DND-41 (cell line): ENCODE measurements around the gene KLK15.

Source experiments
- EZH2 ChIP-seq: IDR thresholded peaks from 3 replicates; pipeline ENCODE4 v1.6.1; 2012; ENCODE audit warnings: borderline replicate concordance, low read depth, mild to moderate bottlenecking, moderate library complexity, low read length, inconsistent platforms; ENCODE audit not compliant: severe bottlenecking
- TF ChIP-seq, protein P1 (sequence below): IDR thresholded peaks from 2 replicates; pipeline ENCODE4 v1.5.1; 2012; ENCODE audit warnings: borderline replicate concordance, low read length, moderate library complexity, mild to moderate bottlenecking; ENCODE audit not compliant: poor library complexity, severe bottlenecking; ENCODE audit errors: extremely low read depth

DNA sequence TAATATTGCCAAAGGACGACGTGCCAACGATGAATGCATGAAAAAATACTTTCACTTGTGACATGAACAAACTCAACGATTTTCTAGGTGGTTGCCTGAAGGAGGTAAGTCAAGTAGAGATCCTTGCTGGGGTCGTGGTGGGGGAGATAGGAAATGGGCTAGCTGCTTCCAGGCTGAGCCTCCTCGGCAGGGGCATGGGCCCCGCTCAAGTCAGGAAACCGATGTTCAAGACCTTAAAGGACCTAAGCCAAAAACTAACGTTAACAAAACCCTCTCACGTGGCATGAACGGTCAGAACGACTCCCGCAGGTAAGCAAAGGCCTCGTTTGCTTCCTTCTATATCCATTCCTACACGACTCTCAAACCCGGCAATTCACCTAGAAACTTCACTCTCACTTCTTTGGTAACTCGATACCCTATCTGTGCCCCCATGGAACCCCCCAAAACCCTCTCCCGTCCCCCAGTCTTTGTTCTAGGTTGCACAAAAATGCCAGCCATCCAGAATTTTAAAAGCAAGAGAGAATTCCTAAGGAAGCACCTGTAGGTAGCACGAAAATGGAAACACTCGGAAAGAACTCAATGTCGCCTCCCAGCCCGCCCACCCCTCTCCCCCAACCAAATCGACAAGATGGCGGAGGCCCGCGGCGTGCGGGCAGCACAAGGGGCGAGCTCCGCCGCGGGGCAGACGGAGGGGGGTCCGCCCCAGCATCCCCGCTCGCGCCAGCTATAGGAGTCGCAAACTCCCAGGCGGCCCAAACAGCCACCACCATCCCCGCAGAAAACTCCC is 29.5 kb downstream of the KLK15 start:
- TF ChIP-seq, protein P1, sequence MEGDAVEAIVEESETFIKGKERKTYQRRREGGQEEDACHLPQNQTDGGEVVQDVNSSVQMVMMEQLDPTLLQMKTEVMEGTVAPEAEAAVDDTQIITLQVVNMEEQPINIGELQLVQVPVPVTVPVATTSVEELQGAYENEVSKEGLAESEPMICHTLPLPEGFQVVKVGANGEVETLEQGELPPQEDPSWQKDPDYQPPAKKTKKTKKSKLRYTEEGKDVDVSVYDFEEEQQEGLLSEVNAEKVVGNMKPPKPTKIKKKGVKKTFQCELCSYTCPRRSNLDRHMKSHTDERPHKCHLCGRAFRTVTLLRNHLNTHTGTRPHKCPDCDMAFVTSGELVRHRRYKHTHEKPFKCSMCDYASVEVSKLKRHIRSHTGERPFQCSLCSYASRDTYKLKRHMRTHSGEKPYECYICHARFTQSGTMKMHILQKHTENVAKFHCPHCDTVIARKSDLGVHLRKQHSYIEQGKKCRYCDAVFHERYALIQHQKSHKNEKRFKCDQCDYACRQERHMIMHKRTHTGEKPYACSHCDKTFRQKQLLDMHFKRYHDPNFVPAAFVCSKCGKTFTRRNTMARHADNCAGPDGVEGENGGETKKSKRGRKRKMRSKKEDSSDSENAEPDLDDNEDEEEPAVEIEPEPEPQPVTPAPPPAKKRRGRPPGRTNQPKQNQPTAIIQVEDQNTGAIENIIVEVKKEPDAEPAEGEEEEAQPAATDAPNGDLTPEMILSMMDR: no peak
- no peak for TF ChIP-seq EZH2
